NK-92 (cell line): ENCODE measurements around the gene PTPRM.

ENCODE experiments used
- DNase-seq: peaks from one replicate; lab custom pipeline; 2025; ENCODE audit not compliant: unreplicated experiment; lab: John Stamatoyannopoulos, UW

The PTPRM gene

DNA sequence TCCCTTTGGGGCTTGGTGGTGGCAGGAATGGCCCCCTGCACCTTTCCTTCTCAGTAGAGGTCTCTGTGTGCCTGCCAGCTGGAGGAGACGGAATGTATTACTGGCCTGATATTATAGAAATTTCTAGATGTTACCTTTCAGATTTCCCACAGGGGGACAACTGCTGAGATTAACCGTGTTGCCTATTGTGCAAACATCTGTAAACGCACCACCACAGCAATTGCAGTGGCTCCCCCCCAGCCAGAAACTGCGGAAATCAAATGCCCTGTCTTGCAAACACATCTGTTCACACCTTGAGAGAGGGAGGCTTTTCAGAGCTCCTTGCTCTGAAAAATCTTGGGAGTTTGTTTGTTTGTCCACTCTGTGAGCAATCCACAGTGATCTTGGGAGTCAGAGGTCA is 772.1 kb downstream of the PTPRM start:
- DNase-seq, result no peak

DNA sequence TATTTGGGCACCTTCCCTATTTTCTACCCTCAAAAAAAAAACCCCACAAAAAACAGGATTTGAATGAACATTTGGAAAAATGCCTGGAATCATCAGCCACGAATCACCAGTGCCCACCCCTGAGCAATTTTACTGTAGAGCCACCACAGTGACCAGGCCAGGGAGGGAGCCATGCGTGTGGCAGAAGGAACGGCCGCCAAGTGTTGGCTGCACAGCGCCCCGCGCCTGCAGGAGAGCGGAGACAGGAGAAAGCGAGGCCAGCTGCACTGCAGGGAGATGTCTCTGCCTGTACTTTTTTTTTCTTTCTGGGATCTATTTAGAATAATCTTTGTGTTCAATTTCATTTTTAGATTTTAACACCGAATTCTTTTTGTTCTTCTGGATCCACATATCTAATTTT is 772.8 kb downstream of the PTPRM start:
- no peak for DNase-seq

DNA sequence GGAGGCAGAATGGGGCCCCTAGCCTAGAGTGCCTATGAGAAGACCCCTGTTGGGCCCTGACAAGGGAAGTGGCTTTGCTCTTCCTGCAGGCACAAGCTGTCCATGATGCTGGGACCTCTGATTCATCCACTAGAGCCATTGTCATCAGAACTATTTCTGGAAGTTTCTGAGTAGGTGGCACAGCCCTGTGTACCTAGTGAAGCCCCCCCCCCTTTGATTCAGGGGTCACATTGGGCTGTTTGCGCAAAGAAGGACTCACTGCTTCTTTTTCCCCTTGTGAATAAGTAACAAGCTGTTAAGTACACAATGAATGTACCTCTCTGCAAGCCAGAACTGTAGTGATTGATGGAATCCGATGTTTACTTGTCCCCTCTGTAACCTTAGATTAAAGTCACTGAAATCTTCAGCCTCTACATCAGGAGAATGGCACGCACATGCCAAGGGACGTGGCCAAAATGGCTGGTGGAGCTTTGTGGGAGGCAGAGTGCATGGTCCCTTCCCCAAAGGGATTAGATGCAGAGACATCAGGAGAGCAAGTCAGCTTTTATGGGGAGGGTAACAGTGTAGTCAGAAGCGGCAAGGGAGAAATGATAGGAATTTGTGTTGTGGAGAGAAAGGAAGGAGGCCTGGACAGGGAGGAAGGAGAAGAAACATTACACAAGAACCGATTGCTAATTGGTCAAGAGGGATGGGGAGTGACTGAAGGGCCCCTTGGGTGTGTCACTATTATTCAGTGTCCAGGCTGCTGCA is 774.5 kb downstream of the PTPRM start:
- no peak for DNase-seq

DNA sequence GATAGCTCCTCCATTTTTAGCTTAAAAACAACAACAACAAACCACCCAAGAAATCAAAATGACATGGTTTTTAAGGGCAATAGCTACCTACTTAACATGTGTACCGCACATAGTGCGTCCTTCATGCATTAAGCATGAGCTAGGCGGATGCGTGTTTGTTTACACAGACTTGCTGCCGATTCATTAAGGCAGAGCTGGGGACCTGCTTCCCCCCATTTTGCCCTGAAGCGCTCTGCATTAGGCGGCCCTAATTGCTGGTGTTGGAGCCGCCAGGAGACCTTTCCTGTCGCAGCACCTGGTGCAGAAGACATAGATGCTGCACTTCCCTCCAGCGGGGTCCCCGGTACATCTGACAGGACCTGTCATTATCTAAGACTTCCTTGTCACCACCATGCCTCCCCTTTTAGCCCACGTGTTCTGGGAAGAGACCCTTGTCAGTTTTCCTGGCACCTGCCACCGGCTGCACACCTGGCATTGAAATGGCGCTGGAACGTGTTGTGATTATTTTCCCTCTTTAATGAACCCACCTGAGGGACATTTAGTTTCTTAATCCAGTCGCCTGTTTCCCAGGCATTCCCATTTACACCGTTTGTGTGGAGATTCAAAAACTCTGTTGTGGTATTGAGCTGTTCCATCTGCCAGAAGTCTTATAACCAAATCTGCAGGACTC is 781.1 kb downstream of the PTPRM start:
- DNase-seq, result no peak

DNA sequence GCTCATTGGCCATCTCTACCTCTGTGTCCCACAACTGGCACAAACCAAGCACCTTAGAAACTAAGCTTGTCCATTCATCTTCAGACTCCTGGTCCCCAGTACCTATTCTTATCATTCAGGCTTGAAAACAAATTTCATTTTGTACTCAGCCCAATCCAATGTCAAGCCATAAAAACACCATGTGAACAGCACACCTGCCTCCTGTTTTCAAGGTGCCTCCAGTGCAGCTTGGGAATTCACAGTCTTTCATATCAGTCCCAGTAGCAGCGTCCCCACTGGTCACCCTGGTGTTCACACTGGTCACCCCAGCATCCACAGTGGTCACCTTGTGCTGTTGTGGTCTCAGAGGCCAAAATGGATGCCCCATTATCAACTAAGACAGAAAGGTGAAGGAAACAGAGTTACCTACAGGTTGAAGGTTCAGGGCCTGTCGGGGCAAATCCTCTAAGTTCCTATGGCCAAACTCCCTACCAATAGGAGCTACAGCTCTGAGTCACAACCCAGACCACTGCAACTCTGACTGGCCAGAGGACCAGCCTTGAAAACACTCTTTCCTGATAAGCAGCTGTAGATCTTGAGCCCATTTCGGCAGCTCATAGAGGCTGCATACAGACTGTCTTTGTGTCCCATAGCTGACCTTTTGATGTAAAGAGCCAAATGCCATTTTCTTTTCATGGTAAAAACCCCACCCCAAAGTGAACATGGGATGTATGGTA is 782.6 kb downstream of the PTPRM start:
- DNase-seq, result no peak

DNA sequence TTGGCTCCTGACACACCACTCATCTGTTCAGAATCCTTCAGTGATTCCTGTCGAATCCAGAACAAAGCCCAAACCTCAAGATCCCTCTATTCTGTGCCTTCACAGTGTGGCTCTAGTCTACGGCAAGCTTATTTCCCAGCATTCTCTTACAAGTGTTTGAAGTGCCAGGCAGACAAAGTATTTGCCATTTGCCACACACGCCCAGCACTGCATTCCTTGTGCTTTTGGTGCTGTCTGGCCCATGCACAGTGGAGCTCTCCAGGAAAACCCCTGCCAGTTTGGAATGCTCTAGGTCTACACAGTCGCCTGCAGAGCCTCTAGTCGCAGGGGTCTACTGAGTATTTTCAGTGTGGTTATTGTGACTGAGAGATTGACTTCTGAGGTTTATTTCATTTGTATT is 783.5 kb downstream of the PTPRM start:
- no peak for DNase-seq

DNA sequence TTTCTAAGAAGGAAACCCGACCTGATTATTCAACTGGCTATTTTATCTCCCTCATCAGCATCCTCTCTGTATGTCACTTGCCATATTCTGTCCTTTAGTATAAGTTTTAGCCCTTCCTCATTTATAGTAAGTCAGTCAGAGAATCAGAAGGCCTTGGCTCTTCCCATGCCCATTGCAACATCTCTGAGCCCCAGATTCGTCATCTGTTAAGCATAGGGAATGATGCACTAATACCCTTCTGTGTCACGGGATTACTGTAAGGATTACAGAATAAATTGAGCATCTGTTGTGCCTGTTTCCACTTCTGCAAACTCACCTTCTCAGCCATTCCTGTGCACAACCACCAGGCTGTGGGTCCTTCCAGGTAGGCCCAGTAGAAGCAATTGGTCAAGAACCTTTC is 784.0 kb downstream of the PTPRM start:
- no peak for DNase-seq

DNA sequence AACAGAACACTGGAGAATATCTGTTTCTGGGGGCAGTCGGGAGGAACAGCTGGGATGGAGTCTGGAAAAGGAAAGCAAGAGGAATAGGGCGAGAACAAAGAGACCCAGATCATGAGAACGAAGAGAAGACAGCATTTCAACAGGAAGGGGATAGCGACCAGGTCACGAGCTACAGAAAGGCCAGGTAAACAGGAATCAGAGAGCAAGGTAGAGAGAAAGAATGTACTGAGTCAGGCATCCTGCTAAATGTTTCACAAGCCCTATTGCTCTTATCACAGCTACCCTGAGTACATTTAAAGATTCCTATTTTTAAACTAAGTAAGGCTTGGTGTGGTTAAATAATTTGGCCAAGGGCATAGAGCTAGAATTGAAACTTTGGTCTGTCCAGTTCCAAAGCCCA is 787.2 kb downstream of the PTPRM start:
- no peak for DNase-seq

DNA sequence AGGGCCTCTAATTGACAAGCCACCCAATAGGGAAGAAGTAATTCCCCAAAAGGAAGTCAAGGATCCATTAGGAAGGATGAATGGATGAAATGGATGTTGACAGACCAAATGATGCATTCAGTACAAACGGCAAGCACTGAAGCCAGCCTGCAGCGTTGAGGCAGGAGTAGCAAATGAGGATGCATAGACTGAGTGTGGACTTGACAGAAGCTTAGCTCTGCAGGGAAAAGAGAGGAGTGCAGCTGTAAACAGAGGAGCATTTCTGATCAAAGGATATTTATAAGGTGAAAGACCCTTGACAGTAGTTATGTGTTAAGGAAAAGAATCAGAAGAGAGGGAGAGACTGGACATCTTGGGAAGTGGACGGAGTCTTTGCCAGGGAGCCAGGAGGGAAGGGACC is 788.9 kb downstream of the PTPRM start:
- DNase-seq, result no peak

DNA sequence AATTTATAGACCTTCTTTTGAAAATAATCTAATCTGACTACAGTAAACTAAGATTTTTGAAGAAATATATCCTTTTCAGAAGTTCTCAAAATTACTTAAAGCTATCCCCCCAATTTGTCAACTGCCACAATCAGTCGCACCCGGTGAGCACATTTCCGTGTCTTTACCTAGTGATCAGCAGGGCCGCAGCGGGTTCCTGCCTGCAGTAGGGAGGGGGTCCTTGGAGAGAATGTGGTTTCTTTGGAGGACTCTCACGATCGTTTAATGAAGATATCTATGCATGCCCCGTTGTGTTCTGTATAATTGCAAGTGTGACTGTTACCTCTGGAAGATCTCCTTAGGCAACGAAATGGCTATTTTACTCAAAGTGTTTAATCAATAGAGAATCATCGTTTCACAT is 790.2 kb downstream of the PTPRM start:
- no peak for DNase-seq

DNA sequence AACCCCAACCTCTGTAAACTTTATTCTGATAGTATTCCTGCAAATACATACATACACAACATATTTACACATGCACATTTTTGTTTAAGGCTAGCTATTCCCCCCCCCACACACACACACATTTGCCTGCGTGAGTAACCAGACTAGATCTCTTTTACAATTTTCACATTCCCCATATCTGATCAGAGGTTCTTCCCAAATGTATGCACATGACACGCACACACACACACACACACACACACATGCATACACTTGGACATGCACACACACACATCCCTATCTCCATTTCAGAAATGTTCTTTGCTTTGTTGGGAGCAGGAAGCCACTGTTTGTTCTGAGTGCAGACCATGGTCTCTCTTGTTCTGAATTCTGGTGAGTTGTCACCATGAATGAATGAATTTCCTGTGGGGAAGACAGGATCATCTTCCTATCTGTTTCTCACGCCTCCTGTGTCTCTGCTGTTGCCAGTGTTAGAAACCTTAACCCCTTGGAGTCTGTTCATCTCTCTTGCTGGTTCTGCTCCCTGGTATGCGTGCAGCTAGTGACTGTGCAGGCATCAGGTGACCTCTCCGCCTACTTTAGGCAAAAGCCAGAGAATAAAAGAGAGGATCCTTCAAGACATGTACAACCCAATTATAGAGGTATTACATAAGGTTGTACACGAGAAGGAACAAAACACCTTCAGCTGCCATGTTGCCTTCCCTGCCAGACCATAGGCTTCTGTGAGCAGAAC is 791.1 kb downstream of the PTPRM start:
- DNase-seq, result no peak

DNA sequence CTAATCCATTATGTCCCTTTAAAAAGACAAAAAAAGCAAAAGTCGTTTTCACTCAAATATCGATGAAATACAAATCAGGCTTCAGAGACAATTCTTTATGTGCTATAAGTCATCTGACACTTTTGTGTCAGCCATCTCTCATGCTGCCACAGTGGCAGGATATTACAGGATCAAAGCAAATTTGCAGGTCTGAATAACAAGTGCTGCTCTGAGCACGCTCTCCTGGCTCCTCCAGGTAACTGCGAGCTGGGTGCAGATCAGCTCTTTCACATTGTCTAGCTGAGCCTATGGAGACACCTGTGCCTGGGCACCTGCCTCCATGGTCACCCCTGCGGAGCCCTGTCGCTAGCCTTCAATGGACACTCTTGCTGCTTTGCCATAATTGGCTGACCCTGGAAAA is 792.0 kb downstream of the PTPRM start:
- no peak for DNase-seq

DNA sequence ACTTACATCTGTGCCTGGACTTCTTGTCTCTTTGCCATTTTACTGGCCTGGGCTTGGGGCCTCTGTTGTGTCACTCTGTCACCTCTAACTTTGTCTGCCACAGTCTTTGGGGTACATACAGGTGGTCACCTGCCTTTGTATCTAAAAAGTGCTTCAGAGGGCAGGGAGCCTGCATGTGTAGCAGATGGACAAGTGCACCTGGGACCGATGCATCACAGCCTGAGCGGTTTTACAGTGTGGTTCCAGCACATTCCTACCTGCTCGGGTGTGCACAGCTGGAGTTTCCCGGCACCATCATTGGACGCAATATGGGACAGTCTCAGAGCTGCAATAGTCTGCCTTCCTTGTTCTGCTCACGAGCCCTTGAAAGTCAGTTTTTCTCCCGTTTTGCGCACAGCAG is 792.4 kb downstream of the PTPRM start:
- no peak for DNase-seq

DNA sequence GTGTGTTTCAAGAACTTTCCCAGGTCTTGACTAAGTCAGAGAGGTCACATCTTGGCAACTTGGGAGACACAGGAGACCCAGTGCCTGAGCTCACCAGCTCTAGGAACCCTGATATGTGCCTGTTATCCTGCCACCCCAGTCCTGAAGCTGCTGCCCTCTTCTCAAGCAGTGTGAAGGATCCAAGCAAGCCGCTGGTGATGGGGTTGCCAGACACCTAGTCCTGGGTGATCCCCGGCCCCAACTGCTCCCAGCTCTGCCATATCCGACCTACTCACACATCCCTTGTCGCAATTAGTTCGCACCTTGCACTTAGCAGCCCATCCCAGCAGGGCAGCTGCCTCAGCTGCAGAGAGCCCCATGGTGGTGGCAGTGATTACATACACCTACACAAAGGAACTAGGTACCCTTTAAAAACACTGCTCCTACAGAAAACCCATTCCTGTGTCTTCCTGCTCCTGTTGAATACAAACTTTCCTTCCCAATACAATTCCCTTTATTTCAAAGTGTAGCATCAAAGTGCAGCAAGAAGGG is 794.9 kb downstream of the PTPRM start:
- no peak for DNase-seq

DNA sequence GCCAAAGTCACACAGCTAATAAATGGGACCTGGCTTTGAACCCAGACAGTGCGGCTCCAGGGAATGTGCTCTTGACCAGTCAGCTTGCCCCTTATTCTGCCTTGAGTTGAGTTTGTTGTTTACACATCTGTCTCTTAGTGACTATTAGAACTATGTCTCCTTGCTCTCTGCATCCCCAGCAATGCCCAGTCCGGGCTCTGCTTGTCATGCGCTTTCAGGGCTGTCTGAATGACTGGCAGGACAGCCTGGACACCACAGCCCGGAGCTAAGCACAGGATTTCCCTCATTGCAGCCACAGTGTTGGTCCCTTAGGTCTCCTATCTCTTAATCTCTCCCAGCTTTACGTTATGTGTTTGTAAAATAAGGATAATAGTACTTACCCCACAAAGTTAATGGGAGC is 795.7 kb downstream of the PTPRM start:
- no peak for DNase-seq

DNA sequence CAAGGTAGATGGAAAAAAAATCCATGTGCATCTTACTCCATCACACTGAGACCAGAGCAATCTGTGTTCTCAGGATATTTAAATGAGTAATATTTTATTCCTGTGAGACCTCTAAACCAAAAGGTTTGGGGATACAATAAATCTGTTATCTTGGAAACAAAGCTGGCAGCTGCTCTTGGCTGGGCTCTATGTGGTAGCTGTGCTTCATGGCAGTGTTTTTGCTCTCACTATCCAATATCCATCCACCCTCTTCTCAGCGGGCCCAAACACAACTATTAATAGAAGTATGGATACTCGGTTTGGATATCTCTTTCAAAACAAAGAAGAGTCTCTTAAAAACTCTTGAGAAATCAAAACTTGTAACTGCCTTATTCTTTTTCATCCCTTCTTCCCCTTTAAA is 797.3 kb downstream of the PTPRM start:
- no peak for DNase-seq

DNA sequence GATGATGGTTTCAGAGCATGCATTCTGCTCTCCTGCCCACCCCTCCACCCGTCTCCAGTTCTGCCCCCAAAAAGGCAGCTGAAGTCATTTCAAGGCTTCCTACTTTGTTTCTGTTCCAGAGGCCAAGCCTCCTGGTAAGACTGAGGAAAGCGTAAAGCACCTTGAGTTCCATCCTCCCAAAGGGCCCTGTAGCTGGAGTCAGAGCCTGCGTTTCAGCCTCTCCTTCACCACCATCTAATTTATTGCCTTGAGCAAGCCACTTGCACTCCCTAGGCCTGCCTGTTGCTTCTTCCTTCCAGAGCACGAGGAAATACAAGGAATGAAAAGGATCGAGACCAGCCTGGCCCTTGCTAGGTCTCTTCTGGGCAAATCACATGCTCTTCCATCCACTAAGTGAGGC is 797.9 kb downstream of the PTPRM start:
- DNase-seq, result no peak

DNA sequence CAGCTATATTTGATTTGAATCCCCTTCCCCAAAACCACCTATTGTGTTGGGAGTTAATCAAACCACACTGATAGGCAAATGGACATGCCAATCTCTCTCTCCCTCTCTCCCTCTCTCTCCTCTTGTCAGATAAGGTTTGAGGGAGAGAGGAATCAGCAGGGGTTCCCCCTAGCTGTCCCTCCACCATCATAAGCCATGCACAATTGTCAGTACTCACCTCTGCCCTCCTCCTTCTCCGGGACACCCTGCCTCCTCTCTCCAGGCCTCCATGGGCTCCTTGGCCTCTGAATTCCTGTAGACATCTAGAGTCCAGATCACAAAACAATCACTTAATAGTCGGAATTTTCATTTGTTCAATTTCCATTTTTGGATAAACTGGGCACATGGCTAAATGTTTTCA is 798.4 kb downstream of the PTPRM start:
- no peak for DNase-seq

DNA sequence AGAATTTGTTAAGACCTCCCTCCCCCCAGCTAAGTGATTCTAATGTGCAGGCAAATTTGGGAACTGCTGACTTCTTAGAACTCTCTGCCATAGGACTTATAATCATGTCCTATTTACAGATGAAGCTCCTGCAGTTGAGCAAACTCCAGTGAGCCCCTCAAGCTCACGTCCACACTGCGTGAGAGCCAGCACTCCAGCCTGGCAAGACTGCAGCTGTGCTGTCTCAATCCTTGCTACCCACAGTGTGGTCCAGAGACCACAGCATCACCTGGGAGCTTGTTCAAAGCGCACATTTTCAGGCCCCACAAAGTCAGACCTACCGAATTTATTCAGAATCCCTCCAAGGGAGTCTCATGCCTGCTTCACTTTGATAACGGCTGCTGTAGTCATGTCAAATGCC is 799.0 kb downstream of the PTPRM start:
- DNase-seq, result no peak

DNA sequence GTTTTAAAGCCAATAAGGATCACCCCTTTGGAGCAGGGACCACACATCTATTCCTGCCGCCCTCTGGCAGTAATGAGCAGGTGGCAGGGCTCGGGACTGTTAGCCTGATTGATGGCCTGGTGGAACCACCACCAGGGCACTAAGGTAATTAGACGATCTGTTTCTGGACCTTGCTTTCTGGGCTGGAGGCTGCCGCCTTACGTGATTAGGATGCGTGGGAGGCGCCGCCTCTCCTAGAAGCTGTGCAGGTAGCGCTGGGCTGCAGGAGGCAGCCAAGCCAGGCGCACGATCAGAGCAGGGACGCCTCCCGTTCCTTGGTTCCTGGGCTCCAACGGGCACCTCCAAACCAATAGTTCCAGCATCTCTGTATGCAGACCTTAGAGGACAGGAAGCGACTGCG is 799.5 kb downstream of the PTPRM start:
- no peak for DNase-seq

DNA sequence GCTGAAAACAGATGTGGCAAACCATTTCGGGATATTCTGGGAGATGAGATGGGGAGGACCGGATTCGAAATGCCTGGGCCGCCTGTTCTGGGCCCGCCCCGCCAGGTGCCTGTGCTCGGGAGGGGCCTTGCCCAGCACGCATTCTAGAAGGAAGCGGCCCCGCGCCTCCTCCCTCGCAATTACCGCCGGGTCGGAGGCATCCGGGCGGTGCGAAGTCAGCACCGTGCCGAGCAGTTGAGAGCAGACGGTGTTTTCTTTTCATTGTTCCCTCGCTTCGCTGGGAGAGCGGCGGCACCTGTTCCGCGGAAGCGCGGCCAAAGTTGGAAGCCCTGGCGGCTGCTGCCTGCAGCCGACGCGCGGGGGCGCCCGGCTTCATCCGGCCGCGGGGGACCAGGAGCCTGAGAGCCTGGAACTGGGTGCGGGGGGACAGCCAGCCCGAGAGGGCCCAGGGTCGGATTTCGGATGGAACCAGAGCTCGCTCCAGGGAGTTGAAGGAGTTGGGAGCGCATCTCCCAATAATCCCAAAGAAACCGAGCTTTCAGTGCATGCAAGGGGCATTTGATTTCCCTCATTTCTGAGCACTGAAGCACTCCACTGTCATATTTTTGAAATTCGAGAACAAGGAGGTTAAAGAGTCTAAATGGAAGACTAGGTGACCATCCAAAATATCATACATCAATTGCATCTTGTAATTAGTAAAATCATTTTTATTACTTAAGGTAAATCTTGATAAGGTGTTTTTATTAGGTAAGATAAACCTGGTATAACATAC is 800.3 kb downstream of the PTPRM start:
- DNase-seq, result no peak
